ENCODE results near the gene SNX11. TPM values are rescaled to one million over a fixed set of nuclear protein-coding genes. Genes with fewer than 3 reads are reported as not detected.

The SNX11 gene
- total RNA-seq, 4 donors from 2014 or later, result 8.4 to 16.4 (median 13.1) TPM

DNA sequence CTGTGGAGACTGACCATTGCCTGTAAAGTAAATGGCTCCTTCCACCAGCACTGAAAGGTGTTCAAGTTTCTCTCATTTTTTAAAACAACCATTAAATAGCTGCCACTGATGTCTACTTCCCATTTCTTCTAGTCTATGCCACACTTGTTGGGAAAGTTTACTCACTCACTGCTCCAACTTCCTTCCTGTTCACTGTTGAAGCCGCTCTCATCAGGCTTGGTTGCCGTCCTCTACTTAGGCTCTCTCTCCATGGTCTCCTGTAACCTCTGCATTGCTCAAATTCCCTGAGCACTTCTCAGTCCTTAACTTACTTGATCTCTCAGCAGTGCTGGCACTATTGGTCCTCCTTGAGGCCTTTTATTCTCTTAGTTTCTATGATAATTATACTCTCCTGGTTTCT lies 32.4 kb downstream of the SNX11 start:
- TF ChIP-seq POLR2A (IDR thresholded peaks at IDR 0.05) (no peak), EP300 (IDR thresholded peaks at IDR 0.05) (no peak), POLR2AphosphoS5 (IDR thresholded peaks at IDR 0.05) (no peak)
- TF ChIP-seq, protein P1, sequence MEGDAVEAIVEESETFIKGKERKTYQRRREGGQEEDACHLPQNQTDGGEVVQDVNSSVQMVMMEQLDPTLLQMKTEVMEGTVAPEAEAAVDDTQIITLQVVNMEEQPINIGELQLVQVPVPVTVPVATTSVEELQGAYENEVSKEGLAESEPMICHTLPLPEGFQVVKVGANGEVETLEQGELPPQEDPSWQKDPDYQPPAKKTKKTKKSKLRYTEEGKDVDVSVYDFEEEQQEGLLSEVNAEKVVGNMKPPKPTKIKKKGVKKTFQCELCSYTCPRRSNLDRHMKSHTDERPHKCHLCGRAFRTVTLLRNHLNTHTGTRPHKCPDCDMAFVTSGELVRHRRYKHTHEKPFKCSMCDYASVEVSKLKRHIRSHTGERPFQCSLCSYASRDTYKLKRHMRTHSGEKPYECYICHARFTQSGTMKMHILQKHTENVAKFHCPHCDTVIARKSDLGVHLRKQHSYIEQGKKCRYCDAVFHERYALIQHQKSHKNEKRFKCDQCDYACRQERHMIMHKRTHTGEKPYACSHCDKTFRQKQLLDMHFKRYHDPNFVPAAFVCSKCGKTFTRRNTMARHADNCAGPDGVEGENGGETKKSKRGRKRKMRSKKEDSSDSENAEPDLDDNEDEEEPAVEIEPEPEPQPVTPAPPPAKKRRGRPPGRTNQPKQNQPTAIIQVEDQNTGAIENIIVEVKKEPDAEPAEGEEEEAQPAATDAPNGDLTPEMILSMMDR (IDR thresholded peaks at IDR 0.05), result no peak
- H3K36me3 ChIP-seq, result no peaks in the 10 kb centered on the region
- no peaks in the 10 kb centered on the region for H3K9me3 ChIP-seq

DNA sequence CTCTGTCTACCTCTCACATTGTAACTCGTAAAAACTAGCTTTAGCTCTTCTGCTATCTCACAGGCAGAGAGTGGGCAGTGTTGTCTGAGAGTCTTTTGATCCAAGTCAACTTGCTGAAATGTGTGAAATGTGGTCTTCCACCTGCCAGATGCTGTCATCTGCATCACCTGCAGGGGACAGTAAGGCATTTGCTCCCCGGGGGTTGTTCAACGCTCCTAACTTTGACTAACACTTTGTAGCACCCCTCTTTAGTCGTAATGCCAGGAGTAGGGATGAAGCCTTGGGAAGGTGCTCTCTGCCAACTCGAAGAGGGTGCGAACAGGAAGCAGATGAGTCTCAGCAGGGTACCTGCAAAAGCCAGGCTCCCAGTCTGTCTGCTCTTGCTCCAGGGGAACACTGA lies 36.1 kb downstream of the SNX11 start:
- TF ChIP-seq, protein P1 (IDR thresholded peaks at IDR 0.05), result no peak
- TF ChIP-seq POLR2A (IDR thresholded peaks at IDR 0.05), result no peak
- TF ChIP-seq EP300 (IDR thresholded peaks at IDR 0.05), result no peak
- TF ChIP-seq POLR2AphosphoS5 (IDR thresholded peaks at IDR 0.05), result no peak
- no peaks in the 10 kb centered on the region for H3K36me3 ChIP-seq
- no peak for DNase-seq (ENCODE audit: low spot score in 2 of 2)
- H3K9me3 ChIP-seq, result no peaks in the 10 kb centered on the region
- H3K27ac ChIP-seq, result no peak overlapping the region
- H3K4me1 ChIP-seq, result no peaks in the 10 kb centered on the region
- H3K27me3 ChIP-seq, result peaks cover 39% of the 10 kb centered on the region
- no peak overlapping the region for H3K4me3 ChIP-seq
- 34% methylated on average over 6 of the region's 6 CpGs for WGBS

More for the DNA sequence above, 32.4 kb downstream of the SNX11 start:
- H3K4me3 ChIP-seq, result no peak overlapping the region
- no peak overlapping the region for H3K27ac ChIP-seq
- WGBS, result 82% methylated on average over 2 of the region's 2 CpGs
- H3K27me3 ChIP-seq, result peaks cover 20% of the 10 kb centered on the region
- DNase-seq (ENCODE audit: low spot score in 2 of 2), result no peak
- no peaks in the 10 kb centered on the region for H3K4me1 ChIP-seq

DNA sequence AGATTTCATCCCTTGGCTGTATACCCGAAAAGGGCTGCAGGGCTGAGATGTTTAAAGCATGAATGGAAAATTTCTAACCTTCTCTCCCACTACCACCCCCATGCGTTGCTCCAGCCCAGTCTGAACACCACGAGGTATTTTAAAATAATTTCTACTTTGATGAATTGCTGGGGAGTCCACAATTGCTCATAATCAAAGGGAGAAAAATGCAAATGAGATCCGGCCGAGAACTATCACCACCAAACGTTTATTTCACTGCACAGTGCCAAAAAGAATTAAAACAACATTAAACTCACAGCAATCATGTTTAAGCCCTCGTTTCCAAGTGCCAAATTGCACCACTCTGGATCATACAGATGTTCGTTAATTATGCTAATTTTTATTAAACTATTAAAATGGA lies 36.7 kb downstream of the SNX11 start:
- H3K27me3 ChIP-seq, result peaks cover 44% of the 10 kb centered on the region
- no peaks in the 10 kb centered on the region for H3K36me3 ChIP-seq
- DNase-seq (ENCODE audit: low spot score in 2 of 2), result no peak
- 67% methylated on average over 8 of the region's 8 CpGs for WGBS
- TF ChIP-seq, protein P1 (IDR thresholded peaks at IDR 0.05), result no peak
- H3K27ac ChIP-seq, result no peak overlapping the region
- no peak overlapping the region for H3K4me3 ChIP-seq
- no peaks in the 10 kb centered on the region for H3K9me3 ChIP-seq
- H3K4me1 ChIP-seq, result no peaks in the 10 kb centered on the region

DNA sequence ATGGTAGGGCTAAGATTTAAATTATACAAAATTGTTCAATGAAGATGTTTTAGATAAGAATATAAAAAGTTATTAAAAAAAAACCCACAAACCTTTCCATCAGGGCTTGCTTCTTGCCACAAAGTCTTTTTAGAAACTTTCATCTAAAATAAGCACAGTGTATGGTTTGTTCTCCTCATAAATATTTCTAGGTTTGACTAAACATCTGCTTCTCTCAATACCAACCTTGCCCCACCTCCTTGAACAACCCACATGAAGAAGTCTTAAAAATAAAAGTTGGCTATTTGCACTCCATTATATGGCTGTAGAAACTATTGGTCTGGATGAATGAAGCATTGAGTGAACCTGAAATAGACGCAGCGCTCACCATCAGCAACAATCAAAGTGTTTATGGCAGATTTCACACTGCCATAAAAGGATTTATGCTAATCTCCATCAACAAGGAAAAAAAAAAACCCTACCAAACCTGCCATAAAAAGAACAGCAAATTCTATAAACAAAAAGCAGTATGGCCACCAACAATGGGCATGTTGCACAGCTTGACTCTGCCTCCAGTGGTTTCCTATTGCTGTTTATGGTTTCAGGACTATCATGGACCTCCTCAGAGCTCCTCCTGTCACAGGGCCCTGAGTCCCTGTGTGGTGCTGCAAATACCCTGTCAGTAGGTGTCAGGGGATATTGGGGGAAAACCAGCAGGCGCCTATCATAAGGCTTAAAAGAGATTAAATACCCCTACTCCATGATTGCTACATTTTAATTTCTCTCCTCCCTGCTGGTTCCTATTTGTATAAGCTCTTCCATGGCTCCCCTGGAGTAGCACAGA lies 37.6 kb downstream of the SNX11 start:
- Histone ChIP-seq H3K36me3 (no peaks in the 10 kb centered on the region), H3K27me3 (peaks cover 53% of the 10 kb centered on the region), H3K4me1 (no peaks in the 10 kb centered on the region), H3K4me3 (no peak overlapping the region), H3K9me3 (no peaks in the 10 kb centered on the region), H3K27ac (no peak overlapping the region)
- WGBS, result 92% methylated on average over 3 of the region's 3 CpGs
- DNase-seq (ENCODE audit: low spot score in 2 of 2), result no peak
- TF ChIP-seq POLR2AphosphoS5 (IDR thresholded peaks at IDR 0.05) (no peak), EP300 (IDR thresholded peaks at IDR 0.05) (no peak), POLR2A (IDR thresholded peaks at IDR 0.05) (no peak)
- TF ChIP-seq, protein P1 (IDR thresholded peaks at IDR 0.05), result no peak

DNA sequence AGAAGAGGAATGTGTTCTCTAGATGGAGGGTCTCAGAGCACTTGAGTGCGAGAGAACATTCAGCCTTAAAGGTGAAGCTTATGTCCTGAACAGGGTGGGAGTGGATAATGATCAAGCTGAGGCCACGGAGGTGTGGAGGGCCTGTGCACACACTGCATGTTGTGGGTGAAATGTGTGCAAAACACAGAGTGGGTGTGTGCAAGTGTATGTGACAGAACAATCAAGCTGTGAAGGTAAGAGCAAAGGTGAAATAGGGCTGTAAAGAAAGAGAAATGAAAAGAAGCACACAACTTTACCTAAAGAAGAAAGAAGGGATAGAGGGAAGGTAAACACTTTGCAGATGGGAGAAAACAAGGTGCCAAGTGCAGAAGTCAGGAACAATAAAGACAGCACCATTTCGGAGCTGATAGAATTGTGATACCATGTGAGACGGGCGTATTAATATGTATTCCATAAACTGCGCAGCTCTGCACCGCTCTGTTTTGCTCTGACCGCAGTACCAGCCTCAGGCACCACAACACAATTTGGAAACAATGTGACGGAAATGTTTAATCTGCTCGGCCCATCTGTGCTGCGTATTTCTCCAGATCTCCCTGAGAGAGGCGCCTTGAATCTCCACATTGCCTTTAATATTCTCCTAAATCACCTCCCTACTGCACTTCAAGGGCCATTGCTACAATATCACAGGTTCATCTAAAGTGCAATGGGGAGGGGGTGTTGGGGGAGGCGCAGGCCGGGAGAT lies 40.6 kb downstream of the SNX11 start:
- 53% methylated on average over 14 of the region's 14 CpGs for WGBS
- Histone ChIP-seq H3K4me3 (no peak overlapping the region), H3K27me3 (peaks cover 78% of the 10 kb centered on the region), H3K36me3 (no peaks in the 10 kb centered on the region), H3K27ac (no peak overlapping the region), H3K4me1 (no peaks in the 10 kb centered on the region), H3K9me3 (no peaks in the 10 kb centered on the region)
- TF ChIP-seq POLR2A (IDR thresholded peaks at IDR 0.05) (no peak), POLR2AphosphoS5 (IDR thresholded peaks at IDR 0.05) (no peak), EP300 (IDR thresholded peaks at IDR 0.05) (no peak)
- TF ChIP-seq, protein P1 (IDR thresholded peaks at IDR 0.05), result no peak
- no peak for DNase-seq (ENCODE audit: low spot score in 2 of 2)

Measured in suprapubic skin (tissue), 4 donors.